Raji (cell line): ENCODE measurements around the gene SYT1.

Source experiments
- POLR2A ChIP-seq: IDR thresholded peaks from 2 replicates; pipeline ENCODE4 v1.6.1; 2011; ENCODE audit warnings: low read depth, low read length, control low read depth; ENCODE audit not compliant: insufficient read depth

Gene SYT1

GRCh38 chr12:79373896-79374499, 509.4 kb downstream of the SYT1 start:
- no peak for TF ChIP-seq POLR2A

- no peak for TF ChIP-seq POLR2A
These were observed 510.0 kb downstream of the SYT1 start for GRCh38 chr12:79374545-79374944.

- TF ChIP-seq POLR2A: no peak
These were observed 510.5 kb downstream of the SYT1 start for GRCh38 chr12:79375050-79375449.

- TF ChIP-seq POLR2A: no peak
These were observed 513.9 kb downstream of the SYT1 start for GRCh38 chr12:79378496-79378895.

GRCh38 chr12:79380402-79380801, 515.8 kb downstream of the SYT1 start:
- no peak for TF ChIP-seq POLR2A

- TF ChIP-seq POLR2A: no peak
These were observed 517.0 kb downstream of the SYT1 start for GRCh38 chr12:79381248-79382208.

GRCh38 chr12:79384551-79384950, 520.0 kb downstream of the SYT1 start:
- no peak for TF ChIP-seq POLR2A

GRCh38 chr12:79388011-79388410, 523.4 kb downstream of the SYT1 start:
- no peak for TF ChIP-seq POLR2A

- no peak for TF ChIP-seq POLR2A
These were observed 529.3 kb downstream of the SYT1 start for GRCh38 chr12:79393842-79394241.

- no peak for TF ChIP-seq POLR2A
These were observed 533.0 kb downstream of the SYT1 start for GRCh38 chr12:79397609-79398008.

- no peak for TF ChIP-seq POLR2A
These were observed 535.9 kb downstream of the SYT1 start for GRCh38 chr12:79400481-79400880.

- no peak for TF ChIP-seq POLR2A
These were observed 538.0 kb downstream of the SYT1 start for GRCh38 chr12:79402606-79403005.

- no peak for TF ChIP-seq POLR2A
These were observed 542.4 kb downstream of the SYT1 start for GRCh38 chr12:79406993-79407392.

- TF ChIP-seq POLR2A: no peak
These were observed 543.4 kb downstream of the SYT1 start for GRCh38 chr12:79407671-79408622.

GRCh38 chr12:79408689-79409088, 544.1 kb downstream of the SYT1 start:
- TF ChIP-seq POLR2A: no peak
